ENCODE measurements around the gene ASB15. TPM values are rescaled to one million over a fixed set of nuclear protein-coding genes. Genes with fewer than 3 reads are reported as not detected.

The ASB15 gene
- total RNA-seq, 1 donor from 2014 or later = not detected

- no peaks in the 10 kb centered on the region for H3K36me3 Mint-ChIP-seq (ENCODE audit: unreplicated experiment)
- no peaks in the 10 kb centered on the region for H3K9me3 Mint-ChIP-seq (ENCODE audit: unreplicated experiment)
- no peaks in the 10 kb centered on the region for H3K4me1 Mint-ChIP-seq (ENCODE audit: low read depth, unreplicated experiment)
- H3K4me3 Mint-ChIP-seq (ENCODE audit: unreplicated experiment) = no peak overlapping the region
- DNase-seq = no peak
- H3K27me3 Mint-ChIP-seq (ENCODE audit: unreplicated experiment) = no peaks in the 10 kb centered on the region
- H3K27ac Mint-ChIP-seq (ENCODE audit: unreplicated experiment) = no peak overlapping the region
- TF ChIP-seq CTCF (IDR thresholded peaks at IDR 0.05; ENCODE audit: partially characterized antibody, unreplicated experiment) = no peak
These were observed 13.7 kb downstream of the ASB15 start for GRCh38 chr7:123615344-123615743.

GRCh38 chr7:123616223-123616622 is 14.6 kb downstream of the ASB15 start:
- Mint-ChIP-seq H3K27me3 (ENCODE audit: unreplicated experiment) (no peaks in the 10 kb centered on the region), H3K4me3 (ENCODE audit: unreplicated experiment) (no peak overlapping the region), H3K4me1 (ENCODE audit: low read depth, unreplicated experiment) (no peaks in the 10 kb centered on the region), H3K9me3 (ENCODE audit: unreplicated experiment) (no peaks in the 10 kb centered on the region), H3K27ac (ENCODE audit: unreplicated experiment) (no peak overlapping the region), H3K36me3 (ENCODE audit: unreplicated experiment) (no peaks in the 10 kb centered on the region)
- TF ChIP-seq CTCF (IDR thresholded peaks at IDR 0.05; ENCODE audit: partially characterized antibody, unreplicated experiment) = no peak
- DNase-seq = no peak

GRCh38 chr7:123621707-123622106 is 20.1 kb downstream of the ASB15 start:
- H3K9me3 Mint-ChIP-seq (ENCODE audit: unreplicated experiment) = peaks cover 5% of the 10 kb centered on the region
- peak overlapping the region; percentile 82 for H3K27ac Mint-ChIP-seq (ENCODE audit: unreplicated experiment)
- peak; percentile 46 for DNase-seq
- peaks cover 6% of the 10 kb centered on the region for H3K36me3 Mint-ChIP-seq (ENCODE audit: unreplicated experiment)
- H3K4me1 Mint-ChIP-seq (ENCODE audit: low read depth, unreplicated experiment) = peaks cover 18% of the 10 kb centered on the region
- no peak for TF ChIP-seq CTCF (IDR thresholded peaks at IDR 0.05; ENCODE audit: partially characterized antibody, unreplicated experiment)
- peak overlapping the region; percentile 8 for H3K4me3 Mint-ChIP-seq (ENCODE audit: unreplicated experiment)
- no peaks in the 10 kb centered on the region for H3K27me3 Mint-ChIP-seq (ENCODE audit: unreplicated experiment)

- Mint-ChIP-seq H3K9me3 (ENCODE audit: unreplicated experiment) (peaks cover 5% of the 10 kb centered on the region), H3K27me3 (ENCODE audit: unreplicated experiment) (peaks cover 2% of the 10 kb centered on the region), H3K27ac (ENCODE audit: unreplicated experiment) (peak overlapping the region; percentile 19), H3K4me1 (ENCODE audit: low read depth, unreplicated experiment) (peaks cover 18% of the 10 kb centered on the region), H3K4me3 (ENCODE audit: unreplicated experiment) (no peak overlapping the region), H3K36me3 (ENCODE audit: unreplicated experiment) (peaks cover 6% of the 10 kb centered on the region)
- DNase-seq = no peak
- TF ChIP-seq CTCF (IDR thresholded peaks at IDR 0.05; ENCODE audit: partially characterized antibody, unreplicated experiment) = no peak
These were observed 21.2 kb downstream of the ASB15 start for GRCh38 chr7:123622660-123623386.

- peak; percentile 59 for TF ChIP-seq CTCF (IDR thresholded peaks at IDR 0.05; ENCODE audit: partially characterized antibody, unreplicated experiment)
- Mint-ChIP-seq H3K36me3 (ENCODE audit: unreplicated experiment) (peaks cover 6% of the 10 kb centered on the region), H3K27ac (ENCODE audit: unreplicated experiment) (peak overlapping the region; percentile 3), H3K4me3 (ENCODE audit: unreplicated experiment) (no peak overlapping the region), H3K27me3 (ENCODE audit: unreplicated experiment) (peaks cover 2% of the 10 kb centered on the region), H3K9me3 (ENCODE audit: unreplicated experiment) (peaks cover 5% of the 10 kb centered on the region), H3K4me1 (ENCODE audit: low read depth, unreplicated experiment) (peaks cover 21% of the 10 kb centered on the region)
- DNase-seq = peak; percentile 70
These were observed 23.0 kb downstream of the ASB15 start for GRCh38 chr7:123624527-123625183.

All from glutamatergic neuron (in vitro differentiated cells).